Inferior parietal cortex (tissue), 1 donor: Measurements from ENCODE around the gene PTPN22.

Experiments
- DNase-seq: peaks from one replicate; pipeline ENCODE4 v3.0.0-alpha.2; 2016; ENCODE audit errors: extremely low spot score

Gene PTPN22

GRCh38 chr1:113802367-113803007 is 69.0 kb downstream of the PTPN22 start:
- no peak for DNase-seq

- DNase-seq, result no peak
These were observed 71.0 kb downstream of the PTPN22 start for GRCh38 chr1:113800487-113800886.

GRCh38 chr1:113797472-113797871 is 74.0 kb downstream of the PTPN22 start:
- DNase-seq, result no peak

GRCh38 chr1:113793878-113794834 is 77.4 kb downstream of the PTPN22 start:
- DNase-seq, result no peak

GRCh38 chr1:113792986-113793385 is 78.5 kb downstream of the PTPN22 start:
- DNase-seq, result no peak

- no peak for DNase-seq
These were observed 79.0 kb downstream of the PTPN22 start for GRCh38 chr1:113792471-113792870.

GRCh38 chr1:113788802-113789201 is 82.7 kb downstream of the PTPN22 start:
- no peak for DNase-seq

- no peak for DNase-seq
These were observed 83.8 kb downstream of the PTPN22 start for GRCh38 chr1:113787663-113788062.

GRCh38 chr1:113786069-113786468 is 85.4 kb downstream of the PTPN22 start:
- no peak for DNase-seq

GRCh38 chr1:113784104-113784779 is 87.3 kb downstream of the PTPN22 start:
- DNase-seq, result no peak

- DNase-seq, result peak; percentile 61
These were observed 88.0 kb downstream of the PTPN22 start for GRCh38 chr1:113783254-113784103.

GRCh38 chr1:113782406-113782805 is 89.1 kb downstream of the PTPN22 start:
- no peak for DNase-seq

- no peak for DNase-seq
These were observed 91.0 kb downstream of the PTPN22 start for GRCh38 chr1:113780374-113781146.

GRCh38 chr1:113779542-113779941 is 92.0 kb downstream of the PTPN22 start:
- no peak for DNase-seq

- DNase-seq, result no peak
These were observed 94.0 kb downstream of the PTPN22 start for GRCh38 chr1:113777561-113777960.

- DNase-seq, result no peak
These were observed 101.5 kb downstream of the PTPN22 start for GRCh38 chr1:113770031-113770430.

- DNase-seq, result no peak
These were observed 101.9 kb downstream of the PTPN22 start for GRCh38 chr1:113769601-113769970.

GRCh38 chr1:113768916-113769600 is 102.5 kb downstream of the PTPN22 start:
- DNase-seq, result no peak

- DNase-seq, result no peak
These were observed 105.9 kb downstream of the PTPN22 start for GRCh38 chr1:113765306-113766230.
